ENCODE results near the gene HTRA3.

The HTRA3 gene

DNA sequence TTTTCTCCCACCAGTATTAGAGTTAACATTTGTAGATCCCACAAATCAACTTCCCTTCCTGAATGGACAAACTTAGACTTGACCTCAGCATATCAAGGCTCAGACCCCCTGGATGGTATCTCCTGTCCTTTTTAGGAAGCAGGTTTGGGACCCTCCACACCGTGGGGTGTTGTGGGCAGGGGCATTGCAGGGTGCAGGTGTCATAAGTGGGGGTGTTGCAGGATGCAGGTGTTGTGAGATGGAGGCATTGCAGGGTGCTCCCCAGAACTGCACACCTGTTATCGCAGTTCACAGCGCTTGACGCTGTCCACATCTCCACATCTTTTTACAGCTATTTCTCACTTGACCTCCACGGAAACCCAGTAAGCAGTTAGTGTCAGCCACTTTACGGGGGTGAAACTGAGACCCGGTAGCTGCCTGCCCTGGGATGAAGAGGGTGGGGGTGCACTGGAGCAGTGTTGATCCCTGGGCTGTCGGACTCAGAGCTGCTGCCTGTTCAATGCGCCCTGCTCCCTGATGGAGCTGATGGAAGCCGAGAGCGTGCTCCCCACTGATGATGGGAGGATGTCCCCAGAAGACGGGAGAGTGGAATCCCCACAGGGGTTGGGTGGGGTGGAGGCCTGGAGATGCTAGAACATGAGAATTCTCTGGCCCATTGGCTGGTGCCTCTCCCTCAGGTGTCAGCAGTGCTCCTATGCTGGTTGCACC lies 45.1 kb upstream of the HTRA3 start:
- no peak for TF ChIP-seq ZNF565 (CRISPR knock-in tag; conservative IDR thresholded peaks at IDR 0.05; ENCODE audit: low read depth)
- no peak for TF ChIP-seq ISL1 (CRISPR knock-in tag; IDR thresholded peaks at IDR 0.05)
- no peak for TF ChIP-seq ZFP3 (CRISPR knock-in tag; IDR thresholded peaks at IDR 0.05)
- TF ChIP-seq GLIS3 (CRISPR knock-in tag; IDR thresholded peaks at IDR 0.05) = no peak
- TF ChIP-seq, protein P1, sequence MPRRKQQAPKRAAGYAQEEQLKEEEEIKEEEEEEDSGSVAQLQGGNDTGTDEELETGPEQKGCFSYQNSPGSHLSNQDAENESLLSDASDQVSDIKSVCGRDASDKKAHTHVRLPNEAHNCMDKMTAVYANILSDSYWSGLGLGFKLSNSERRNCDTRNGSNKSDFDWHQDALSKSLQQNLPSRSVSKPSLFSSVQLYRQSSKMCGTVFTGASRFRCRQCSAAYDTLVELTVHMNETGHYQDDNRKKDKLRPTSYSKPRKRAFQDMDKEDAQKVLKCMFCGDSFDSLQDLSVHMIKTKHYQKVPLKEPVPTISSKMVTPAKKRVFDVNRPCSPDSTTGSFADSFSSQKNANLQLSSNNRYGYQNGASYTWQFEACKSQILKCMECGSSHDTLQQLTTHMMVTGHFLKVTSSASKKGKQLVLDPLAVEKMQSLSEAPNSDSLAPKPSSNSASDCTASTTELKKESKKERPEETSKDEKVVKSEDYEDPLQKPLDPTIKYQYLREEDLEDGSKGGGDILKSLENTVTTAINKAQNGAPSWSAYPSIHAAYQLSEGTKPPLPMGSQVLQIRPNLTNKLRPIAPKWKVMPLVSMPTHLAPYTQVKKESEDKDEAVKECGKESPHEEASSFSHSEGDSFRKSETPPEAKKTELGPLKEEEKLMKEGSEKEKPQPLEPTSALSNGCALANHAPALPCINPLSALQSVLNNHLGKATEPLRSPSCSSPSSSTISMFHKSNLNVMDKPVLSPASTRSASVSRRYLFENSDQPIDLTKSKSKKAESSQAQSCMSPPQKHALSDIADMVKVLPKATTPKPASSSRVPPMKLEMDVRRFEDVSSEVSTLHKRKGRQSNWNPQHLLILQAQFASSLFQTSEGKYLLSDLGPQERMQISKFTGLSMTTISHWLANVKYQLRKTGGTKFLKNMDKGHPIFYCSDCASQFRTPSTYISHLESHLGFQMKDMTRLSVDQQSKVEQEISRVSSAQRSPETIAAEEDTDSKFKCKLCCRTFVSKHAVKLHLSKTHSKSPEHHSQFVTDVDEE (CRISPR knock-in tag; IDR thresholded peaks at IDR 0.05) = no peak
- no peak for TF ChIP-seq ZNF8 (CRISPR knock-in tag; IDR thresholded peaks at IDR 0.05)
- no peak for TF ChIP-seq BACH2 (CRISPR knock-in tag; IDR thresholded peaks at IDR 0.05; ENCODE audit: borderline replicate concordance)
- no peak for TF ChIP-seq OSR1 (CRISPR knock-in tag; IDR thresholded peaks at IDR 0.05)
- no peak for TF ChIP-seq TOX (CRISPR knock-in tag; IDR thresholded peaks at IDR 0.05; ENCODE audit: borderline replicate concordance)
- no peak for TF ChIP-seq ESRRG (CRISPR knock-in tag; IDR thresholded peaks at IDR 0.05)
- no peak for TF ChIP-seq ZNF70 (CRISPR knock-in tag; IDR thresholded peaks at IDR 0.05)
- TF ChIP-seq, protein P2, sequence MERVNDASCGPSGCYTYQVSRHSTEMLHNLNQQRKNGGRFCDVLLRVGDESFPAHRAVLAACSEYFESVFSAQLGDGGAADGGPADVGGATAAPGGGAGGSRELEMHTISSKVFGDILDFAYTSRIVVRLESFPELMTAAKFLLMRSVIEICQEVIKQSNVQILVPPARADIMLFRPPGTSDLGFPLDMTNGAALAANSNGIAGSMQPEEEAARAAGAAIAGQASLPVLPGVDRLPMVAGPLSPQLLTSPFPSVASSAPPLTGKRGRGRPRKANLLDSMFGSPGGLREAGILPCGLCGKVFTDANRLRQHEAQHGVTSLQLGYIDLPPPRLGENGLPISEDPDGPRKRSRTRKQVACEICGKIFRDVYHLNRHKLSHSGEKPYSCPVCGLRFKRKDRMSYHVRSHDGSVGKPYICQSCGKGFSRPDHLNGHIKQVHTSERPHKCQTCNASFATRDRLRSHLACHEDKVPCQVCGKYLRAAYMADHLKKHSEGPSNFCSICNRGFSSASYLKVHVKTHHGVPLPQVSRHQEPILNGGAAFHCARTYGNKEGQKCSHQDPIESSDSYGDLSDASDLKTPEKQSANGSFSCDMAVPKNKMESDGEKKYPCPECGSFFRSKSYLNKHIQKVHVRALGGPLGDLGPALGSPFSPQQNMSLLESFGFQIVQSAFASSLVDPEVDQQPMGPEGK (CRISPR knock-in tag; IDR thresholded peaks at IDR 0.05; ENCODE audit: borderline replicate concordance) = no peak
- TF ChIP-seq, protein P3, sequence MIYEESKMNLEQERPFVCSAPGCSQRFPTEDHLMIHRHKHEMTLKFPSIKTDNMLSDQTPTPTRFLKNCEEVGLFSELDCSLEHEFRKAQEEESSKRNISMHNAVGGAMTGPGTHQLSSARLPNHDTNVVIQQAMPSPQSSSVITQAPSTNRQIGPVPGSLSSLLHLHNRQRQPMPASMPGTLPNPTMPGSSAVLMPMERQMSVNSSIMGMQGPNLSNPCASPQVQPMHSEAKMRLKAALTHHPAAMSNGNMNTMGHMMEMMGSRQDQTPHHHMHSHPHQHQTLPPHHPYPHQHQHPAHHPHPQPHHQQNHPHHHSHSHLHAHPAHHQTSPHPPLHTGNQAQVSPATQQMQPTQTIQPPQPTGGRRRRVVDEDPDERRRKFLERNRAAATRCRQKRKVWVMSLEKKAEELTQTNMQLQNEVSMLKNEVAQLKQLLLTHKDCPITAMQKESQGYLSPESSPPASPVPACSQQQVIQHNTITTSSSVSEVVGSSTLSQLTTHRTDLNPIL (CRISPR knock-in tag; IDR thresholded peaks at IDR 0.05; ENCODE audit: low read depth) = no peak
- TF ChIP-seq TCF4 (CRISPR knock-in tag; IDR thresholded peaks at IDR 0.05; ENCODE audit: borderline replicate concordance) = no peak
- TF ChIP-seq, protein P4, sequence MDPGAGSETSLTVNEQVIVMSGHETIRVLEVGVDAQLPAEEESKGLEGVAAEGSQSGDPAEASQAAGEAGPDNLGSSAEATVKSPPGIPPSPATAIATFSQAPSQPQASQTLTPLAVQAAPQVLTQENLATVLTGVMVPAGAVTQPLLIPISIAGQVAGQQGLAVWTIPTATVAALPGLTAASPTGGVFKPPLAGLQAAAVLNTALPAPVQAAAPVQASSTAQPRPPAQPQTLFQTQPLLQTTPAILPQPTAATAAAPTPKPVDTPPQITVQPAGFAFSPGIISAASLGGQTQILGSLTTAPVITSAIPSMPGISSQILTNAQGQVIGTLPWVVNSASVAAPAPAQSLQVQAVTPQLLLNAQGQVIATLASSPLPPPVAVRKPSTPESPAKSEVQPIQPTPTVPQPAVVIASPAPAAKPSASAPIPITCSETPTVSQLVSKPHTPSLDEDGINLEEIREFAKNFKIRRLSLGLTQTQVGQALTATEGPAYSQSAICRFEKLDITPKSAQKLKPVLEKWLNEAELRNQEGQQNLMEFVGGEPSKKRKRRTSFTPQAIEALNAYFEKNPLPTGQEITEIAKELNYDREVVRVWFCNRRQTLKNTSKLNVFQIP (CRISPR knock-in tag; IDR thresholded peaks at IDR 0.05; ENCODE audit: borderline replicate concordance, low read depth) = no peak
- TF ChIP-seq PPARA (CRISPR knock-in tag; IDR thresholded peaks at IDR 0.05; ENCODE audit: borderline replicate concordance) = no peak
- TF ChIP-seq ZFP30 (CRISPR knock-in tag; IDR thresholded peaks at IDR 0.05) = no peak
- ATAC-seq = no peak

DNA sequence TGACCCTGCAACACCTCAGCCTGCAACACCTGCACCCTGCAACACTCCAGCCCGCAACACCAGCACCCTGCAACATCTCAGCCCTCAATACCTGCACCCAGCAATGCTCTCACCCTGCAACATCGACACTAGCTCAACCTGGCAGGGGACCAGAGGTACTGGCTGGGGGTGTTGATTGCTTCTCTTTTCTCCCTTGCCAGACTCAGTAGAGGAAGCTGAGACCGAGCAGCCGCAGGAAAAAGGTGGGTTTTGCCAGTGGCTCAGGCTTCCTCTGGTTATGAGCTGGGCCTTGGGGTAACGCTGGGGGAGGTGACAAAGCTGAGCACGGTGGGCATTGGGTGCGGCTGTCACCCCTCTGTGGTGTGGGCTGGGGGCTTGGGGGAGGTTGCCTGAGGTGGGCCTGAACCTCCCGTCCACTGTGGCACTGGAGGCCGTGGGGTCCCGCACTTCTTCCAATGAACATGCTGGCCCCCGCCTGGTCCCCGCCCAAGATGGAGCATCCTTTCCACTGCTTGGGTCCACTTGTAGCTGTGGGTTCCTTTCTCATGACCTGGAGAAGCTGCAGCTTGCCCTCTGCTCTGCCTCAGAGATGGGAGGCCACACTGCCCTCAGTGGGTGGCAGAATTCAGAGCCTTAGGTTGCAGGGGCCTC lies 44.5 kb upstream of the HTRA3 start:
- ATAC-seq = no peak
- TF ChIP-seq TOX (CRISPR knock-in tag; IDR thresholded peaks at IDR 0.05; ENCODE audit: borderline replicate concordance) = no peak
- TF ChIP-seq, protein P4 (CRISPR knock-in tag; IDR thresholded peaks at IDR 0.05; ENCODE audit: borderline replicate concordance, low read depth) = no peak

DNA sequence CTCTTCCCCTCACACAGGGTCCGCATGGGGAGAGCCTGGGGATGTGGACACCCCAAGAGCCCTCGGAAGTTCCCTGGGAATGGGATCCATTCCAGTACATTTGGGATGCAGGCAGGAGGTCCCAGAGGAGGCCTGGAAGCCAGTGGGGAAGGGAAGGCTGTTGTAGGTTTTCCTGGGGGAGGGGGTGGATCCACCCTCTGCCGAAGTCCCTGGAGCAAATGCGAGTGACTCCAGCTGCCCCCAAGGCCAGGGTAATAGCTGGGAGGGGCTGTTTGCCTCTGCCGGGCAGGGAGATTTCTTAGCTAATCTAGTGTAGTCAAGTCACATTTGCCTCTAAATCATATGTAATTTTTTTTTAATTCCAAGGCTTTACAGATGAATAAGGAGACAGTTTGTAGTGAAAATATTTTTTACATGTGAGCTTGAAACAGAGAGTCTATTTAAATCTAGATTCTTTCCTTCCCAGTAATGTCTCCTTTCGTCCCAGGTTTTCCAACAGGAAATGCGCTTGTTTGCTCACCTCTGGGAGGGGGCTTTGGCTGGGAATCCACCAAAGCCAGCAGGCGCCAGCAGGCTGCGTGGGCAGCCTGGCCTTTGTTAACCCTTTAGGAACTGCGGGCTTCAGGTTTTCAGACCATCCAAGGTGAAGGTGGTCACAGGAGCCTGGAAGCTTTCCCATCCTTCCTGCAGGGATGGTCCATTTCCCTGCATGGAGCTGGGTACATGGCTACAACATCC lies 43.7 kb upstream of the HTRA3 start:
- ATAC-seq = no peak
- TF ChIP-seq, protein P4 (CRISPR knock-in tag; IDR thresholded peaks at IDR 0.05; ENCODE audit: borderline replicate concordance, low read depth) = no peak
- TF ChIP-seq PPARA (CRISPR knock-in tag; IDR thresholded peaks at IDR 0.05; ENCODE audit: borderline replicate concordance) (no peak), TCF4 (CRISPR knock-in tag; IDR thresholded peaks at IDR 0.05; ENCODE audit: borderline replicate concordance) (no peak), GLIS3 (CRISPR knock-in tag; IDR thresholded peaks at IDR 0.05) (no peak), ESRRG (CRISPR knock-in tag; IDR thresholded peaks at IDR 0.05) (no peak), ZNF565 (CRISPR knock-in tag; conservative IDR thresholded peaks at IDR 0.05; ENCODE audit: low read depth) (no peak), RARB (CRISPR knock-in tag; IDR thresholded peaks at IDR 0.05) (no peak), TOX (CRISPR knock-in tag; IDR thresholded peaks at IDR 0.05; ENCODE audit: borderline replicate concordance) (no peak), BACH2 (CRISPR knock-in tag; IDR thresholded peaks at IDR 0.05; ENCODE audit: borderline replicate concordance) (no peak), ZNF70 (CRISPR knock-in tag; IDR thresholded peaks at IDR 0.05) (no peak), ZFP30 (CRISPR knock-in tag; IDR thresholded peaks at IDR 0.05) (no peak), ZFP3 (CRISPR knock-in tag; IDR thresholded peaks at IDR 0.05) (no peak), SNAI2 (CRISPR knock-in tag; IDR thresholded peaks at IDR 0.05) (no peak), OSR1 (CRISPR knock-in tag; IDR thresholded peaks at IDR 0.05) (no peak)
- TF ChIP-seq, protein P2 (CRISPR knock-in tag; IDR thresholded peaks at IDR 0.05; ENCODE audit: borderline replicate concordance) = no peak

All from SK-N-SH treated with all-trans-retinoic acid at 6 μM for 48 hours (cell line).